BLaER1 treated with 17β-estradiol and CSF1 and Interleukin-3, amounts not matched to agents 10 nM and 100 nM (cell line): ENCODE results near the gene SUMO2.

Experiments used
- H3K27ac ChIP-seq, 11 experiments: shearing (Covaris generic); formaldehyde crosslinking; 2 replicates each; pipeline ENCODE4 v1.8.1; 2022
- H3K27me3 ChIP-seq, 11 experiments: shearing (Covaris generic); formaldehyde crosslinking; 2 replicates each; pipeline ENCODE4 v1.8.1; 2022
- H3K36me3 ChIP-seq, 11 experiments: shearing (Covaris generic); formaldehyde crosslinking; 2 replicates each; pipeline ENCODE4 v1.8.1; 2022
- H3K4me1 ChIP-seq, 10 experiments: shearing (Covaris generic); formaldehyde crosslinking; 2 replicates each; pipeline ENCODE4 v1.8.1; 2022
- H3K4me2 ChIP-seq, 11 experiments: shearing (Covaris generic); formaldehyde crosslinking; 2 replicates each; pipeline ENCODE4 v1.8.1; 2022
- H3K4me3 ChIP-seq, 10 experiments: shearing (Covaris generic); formaldehyde crosslinking; 2 replicates each; pipeline ENCODE4 v1.8.1; 2022
- H3K9ac ChIP-seq, 11 experiments: shearing (Covaris generic); formaldehyde crosslinking; 2 replicates each; pipeline ENCODE4 v1.8.1; 2022
- H3K9me3 ChIP-seq, 11 experiments: shearing (Covaris generic); formaldehyde crosslinking; replicated peaks in 1 of 11; 2 replicates each; pipeline ENCODE4 v1.8.1; 2022
- H4K20me1 ChIP-seq, 11 experiments: shearing (Covaris generic); formaldehyde crosslinking; 2 replicates each; pipeline ENCODE4 v1.8.1; 2022
- Cebpa-rat ChIP-seq, 11 experiments: shearing (Covaris generic); IDR thresholded peaks; 2 replicates each; pipeline ENCODE4 v1.8.1; 2022

Gene SUMO2

GRCh38 chr17:75126954-75127353, 55.8 kb downstream of the SUMO2 start:
- Histone ChIP-seq H3K9ac (no peak overlapping the region), H3K9me3 (no peaks in the 10 kb centered on the region), H3K4me3 (no peak overlapping the region), H3K27ac (no peak overlapping the region), H3K4me2 (peak overlapping the region in 3 of 11 experiments; percentile 14 to 95 (median 82); a peak in 2 of 22 replicates), H4K20me1 (peaks cover 5 to 40% (median 25%) of the 10 kb centered on the region in 11 experiments; a peak in 19 of 22 replicates), H3K4me1 (peaks cover 40 to 88% (median 63%) of the 10 kb centered on the region in 10 experiments), H3K27me3 (no peaks in the 10 kb centered on the region), H3K36me3 (peaks cover 15 to 28% (median 23%) of the 10 kb centered on the region in 11 experiments)
- TF ChIP-seq Cebpa-rat (IDR thresholded peaks at IDR 0.05) = no peak

GRCh38 chr17:75125984-75126383, 56.8 kb downstream of the SUMO2 start:
- Histone ChIP-seq H3K27ac (peak overlapping the region in 4 of 11 experiments; percentile 73 to 84 (median 76); a peak in 4 of 22 replicates), H3K36me3 (peaks cover 15 to 33% (median 26%) of the 10 kb centered on the region in 11 experiments), H4K20me1 (peaks cover 5 to 40% (median 25%) of the 10 kb centered on the region in 11 experiments; a peak in 19 of 22 replicates), H3K4me2 (peak overlapping the region; percentile 16 to 95 (median 78); a peak in 19 of 22 replicates), H3K9ac (0 out of 22 replicates have a peak overlapping the region, but pooled peaks of 1 of the 11 experiments have one; percentile 7), H3K9me3 (no peaks in the 10 kb centered on the region), H3K4me1 (peaks cover 41 to 89% (median 59%) of the 10 kb centered on the region in 10 experiments), H3K4me3 (no peak overlapping the region), H3K27me3 (no peaks in the 10 kb centered on the region)
- TF ChIP-seq Cebpa-rat (IDR thresholded peaks at IDR 0.05) = no peak

DNA sequence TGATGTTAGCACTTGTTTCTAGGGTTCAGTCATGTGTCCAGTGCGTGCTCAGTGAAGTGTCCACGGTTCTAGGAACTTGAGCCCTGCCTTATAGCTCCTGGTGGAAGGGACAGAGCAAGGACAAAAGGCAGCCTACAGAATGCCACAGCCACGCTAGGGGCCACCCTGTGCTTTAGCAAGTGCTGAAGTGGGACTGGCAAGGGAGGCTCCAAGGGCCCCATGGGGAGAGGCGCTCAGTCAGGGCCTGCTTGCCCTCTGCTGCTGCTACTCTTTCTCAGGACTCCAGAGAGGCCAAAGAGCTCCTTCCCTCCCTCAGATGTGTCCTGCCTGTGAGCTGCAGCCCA, 58.0 kb downstream of the SUMO2 start:
- H3K9ac ChIP-seq = peak overlapping the region in 9 of 11 experiments; percentile 29 to 66 (median 52); a peak in 13 of 22 replicates
- H3K4me1 ChIP-seq = peaks cover 31 to 85% (median 53%) of the 10 kb centered on the region in 10 experiments
- TF ChIP-seq Cebpa-rat (IDR thresholded peaks at IDR 0.05) = no peak
- peak overlapping the region in 3 of 10 experiments; percentile 19 to 43 (median 26); a peak in 4 of 20 replicates for H3K4me3 ChIP-seq
- H4K20me1 ChIP-seq = peaks cover 0 to 35% (median 15%) of the 10 kb centered on the region in 11 experiments; a peak in 17 of 22 replicates
- H3K27me3 ChIP-seq = no peaks in the 10 kb centered on the region
- H3K9me3 ChIP-seq = no peaks in the 10 kb centered on the region
- peak overlapping the region; percentile 15 to 84 (median 73); a peak in 20 of 22 replicates for H3K27ac ChIP-seq
- peak overlapping the region; percentile 57 to 95 (median 78) for H3K4me2 ChIP-seq
- peaks cover 10 to 32% (median 24%) of the 10 kb centered on the region in 11 experiments for H3K36me3 ChIP-seq

DNA sequence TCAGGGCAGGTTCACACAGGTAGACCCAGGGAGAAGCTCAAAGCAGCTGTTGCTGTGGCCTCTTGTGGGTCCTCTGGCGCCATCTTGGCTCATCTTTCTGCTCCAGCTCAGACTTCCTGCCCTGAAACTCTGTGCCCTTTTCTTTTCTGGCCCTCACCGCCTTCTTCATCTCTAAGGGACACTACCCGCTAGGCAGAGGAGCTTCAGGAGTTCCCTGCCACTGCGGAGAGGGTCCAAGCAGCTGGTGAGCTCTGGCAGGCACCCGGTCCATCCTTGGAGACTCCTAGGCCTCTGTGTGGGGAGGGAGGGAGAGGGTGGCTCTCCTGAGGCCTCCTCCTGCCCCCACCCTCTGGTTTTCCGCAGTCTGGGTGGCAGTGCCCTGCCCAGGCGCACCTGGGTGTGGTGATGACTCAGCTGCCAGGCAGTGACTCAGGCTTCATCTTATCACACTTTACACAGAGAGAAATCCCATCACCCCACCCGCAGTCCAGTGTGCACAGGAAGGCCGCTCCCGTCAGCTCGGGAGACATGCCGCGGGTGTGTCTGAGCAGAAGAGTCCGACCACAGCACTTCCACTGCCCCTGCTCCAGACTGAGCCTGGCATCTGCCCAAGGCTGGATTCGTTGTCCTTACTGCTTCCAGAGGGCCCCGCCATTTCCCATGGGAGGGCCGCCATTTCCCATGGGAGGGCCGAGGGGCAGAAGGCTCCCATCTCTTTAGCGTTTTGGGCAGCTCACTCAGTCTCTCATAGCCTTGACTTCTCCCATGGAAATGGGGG, 58.5 kb downstream of the SUMO2 start:
- no peak for TF ChIP-seq Cebpa-rat (IDR thresholded peaks at IDR 0.05)
- Histone ChIP-seq H3K9ac (peak overlapping the region in 9 of 11 experiments; percentile 29 to 66 (median 52); a peak in 14 of 22 replicates), H4K20me1 (peaks cover 0 to 32% (median 10%) of the 10 kb centered on the region in 11 experiments; a peak in 15 of 22 replicates), H3K4me3 (peak overlapping the region in 3 of 10 experiments; percentile 19 to 43 (median 26); a peak in 4 of 20 replicates), H3K9me3 (no peaks in the 10 kb centered on the region), H3K27ac (peak overlapping the region; percentile 42 to 84 (median 73); a peak in 21 of 22 replicates), H3K27me3 (no peaks in the 10 kb centered on the region), H3K36me3 (peaks cover 5 to 29% (median 20%) of the 10 kb centered on the region in 11 experiments), H3K4me1 (peaks cover 29 to 84% (median 52%) of the 10 kb centered on the region in 10 experiments), H3K4me2 (peak overlapping the region; percentile 57 to 95 (median 78))

DNA sequence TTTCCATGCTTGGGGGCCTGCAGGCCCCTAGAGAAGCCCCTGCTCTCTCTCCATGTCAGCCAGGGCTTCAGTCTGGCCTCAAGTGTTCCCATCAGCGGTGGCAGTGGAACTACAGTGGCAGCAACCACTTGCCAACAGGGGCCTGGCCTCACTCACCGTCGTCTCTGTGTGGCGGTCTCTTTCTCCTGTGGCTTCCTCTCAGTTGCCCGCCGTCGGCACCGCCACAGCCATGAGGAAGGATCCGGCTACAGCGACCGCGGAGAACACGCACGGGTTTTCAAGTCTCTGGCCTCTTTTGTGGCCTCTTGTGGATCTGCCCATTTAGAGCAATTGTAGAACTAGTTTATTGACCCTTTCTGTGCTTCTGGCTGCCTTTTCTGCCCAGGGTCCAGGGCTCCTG, 64.5 kb downstream of the SUMO2 start:
- Histone ChIP-seq H3K4me1 (peaks cover 50 to 80% (median 62%) of the 10 kb centered on the region in 10 experiments), H3K27ac (peak overlapping the region in 1 of 11 experiments; percentile 8; a peak in 1 of 22 replicates), H3K27me3 (no peaks in the 10 kb centered on the region), H3K9ac (no peak overlapping the region), H3K36me3 (peaks cover 6 to 42% (median 23%) of the 10 kb centered on the region in 11 experiments; a peak in 18 of 22 replicates), H4K20me1 (peaks cover 0 to 48% (median 30%) of the 10 kb centered on the region in 11 experiments; a peak in 12 of 22 replicates), H3K4me3 (no peak overlapping the region), H3K9me3 (no peaks in the 10 kb centered on the region), H3K4me2 (peak overlapping the region in 10 of 11 experiments; percentile 43 to 97 (median 86); a peak in 17 of 22 replicates)
- TF ChIP-seq Cebpa-rat (IDR thresholded peaks at IDR 0.05) = no peak

DNA sequence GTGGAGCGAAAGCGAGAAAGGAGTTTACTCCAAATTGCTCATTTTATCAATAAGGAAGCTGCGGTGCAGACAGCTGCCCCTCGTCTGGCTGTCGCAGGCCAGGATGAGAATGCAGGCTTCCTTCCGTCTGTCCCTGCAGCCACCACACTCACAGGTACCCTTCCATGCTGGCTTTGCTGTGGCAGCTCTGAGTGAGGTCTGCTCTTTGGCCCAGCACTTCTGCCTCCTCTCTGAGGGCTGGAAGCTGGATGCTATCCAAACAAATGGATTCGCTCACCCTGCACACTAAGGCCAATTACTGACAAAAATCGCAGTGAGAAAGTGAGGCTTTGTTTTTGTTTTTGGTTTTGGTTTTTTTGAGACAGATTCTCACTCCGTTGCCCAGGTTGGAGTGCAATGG, 66.0 kb downstream of the SUMO2 start:
- peaks cover 49 to 72% (median 55%) of the 10 kb centered on the region in 10 experiments for H3K4me1 ChIP-seq
- H3K27ac ChIP-seq = no peak overlapping the region
- no peaks in the 10 kb centered on the region for H3K27me3 ChIP-seq
- peak overlapping the region; percentile 43 to 97 (median 85); a peak in 21 of 22 replicates for H3K4me2 ChIP-seq
- TF ChIP-seq Cebpa-rat (IDR thresholded peaks at IDR 0.05) = no peak
- peaks cover 6 to 42% (median 21%) of the 10 kb centered on the region in 11 experiments; a peak in 18 of 22 replicates for H3K36me3 ChIP-seq
- H3K9me3 ChIP-seq = no peaks in the 10 kb centered on the region
- H3K9ac ChIP-seq = peak overlapping the region in 2 of 11 experiments; percentile 13 to 19; a peak in 3 of 22 replicates
- no peak overlapping the region for H3K4me3 ChIP-seq
- peaks cover 0 to 48% (median 31%) of the 10 kb centered on the region in 11 experiments; a peak in 12 of 22 replicates for H4K20me1 ChIP-seq
